HCT116 (cell line): ENCODE data around the gene PTPRF. TPM values are rescaled to one million over a fixed set of nuclear protein-coding genes. Genes with fewer than 3 reads are reported as not detected.

Experiments used
- ATAC-seq: fragments of 200-7000 bp; cut with Tn5 transposase; 2 replicates; pipeline ENCODE4 v1.9.1; 2020; ENCODE audit warnings: mild to moderate bottlenecking, moderate library complexity
- BruUV-seq: library from RNA; stranded (reverse); fragments of 400-500 nt; replicated peaks from 2 replicates; lab custom pipeline; 2021; lab: Mats Ljungman, UMichigan
- CTCF ChIA-PET: fragments of 300-600 bp; sonication (Branson Sonifier 250); formaldehyde crosslinking; loops from one replicate; lab custom pipeline; 2021; ENCODE audit warnings: antibody characterized with exemption; lab: Charles Lee
- POLR2A ChIA-PET: fragments of 300-600, 350-600 bp; sonication (Branson Sonifier 250); formaldehyde crosslinking; loops from one replicate; lab custom pipeline; 2021; ENCODE audit warnings: antibody characterized with exemption; lab: Charles Lee
- RAD21 ChIA-PET, 2 experiments: fragments of 300-600 bp; sonication (Branson Sonifier 250); formaldehyde crosslinking; loops; one replicate each; lab custom pipeline; 2023; ENCODE audit warnings: low total read pairs in 2 of 2; ENCODE audit not compliant: uncharacterized antibody in 2 of 2, unreplicated experiment in 2 of 2, low non-redundant PET in 1 of 2; lab: Charles Lee
- DNase-seq: peaks from one replicate; pipeline ENCODE4 v3.0.0-alpha.2; 2010; ENCODE audit warnings: low read depth, low spot score
- H2AFZ ChIP-seq: fragments of 200-600 bp; shearing (Covaris generic), sonication (generic); 2 replicates; pipeline ENCODE4 v1.6.1; 2017; ENCODE audit warnings: low read depth, mixed run types, mixed read lengths, antibody characterized with exemption, low read length; ENCODE audit not compliant: poor library complexity, severe bottlenecking
- H3K27ac ChIP-seq: 2 replicates; pipeline ENCODE4 v1.5.1; 2012; ENCODE audit warnings: low read depth, low read length
- H3K27me3 ChIP-seq: fragments of 200-600 bp; sonication (generic); 2 replicates; pipeline ENCODE4 v1.6.1; 2016; ENCODE audit warnings: mixed run types, low read length, mixed read lengths; ENCODE audit not compliant: insufficient read depth
- H3K36me3 ChIP-seq, 2 experiments: fragments of 200-500 bp in 1 of 2; fragments of 200-600 bp in 1 of 2; sonication (Bioruptor generic) in 1 of 2; sonication (generic) in 1 of 2; 2 replicates each; pipeline versions ENCODE4 v1.5.1 to v1.6.1; 2014 to 2016; ENCODE audit warnings: low read length in 2 of 2, inconsistent platforms in 1 of 2, mixed read lengths in 1 of 2, mixed run types in 1 of 2; ENCODE audit not compliant: insufficient read depth in 2 of 2, control insufficient read depth in 1 of 2
- H3K4me1 ChIP-seq, 2 experiments: fragments of 200-600 bp in 1 of 2; sonication (generic) in 1 of 2; 2 replicates each; pipeline versions ENCODE4 v1.5.1 to v1.6.1; 2012 to 2017; ENCODE audit warnings: low read length in 2 of 2, inconsistent platforms in 1 of 2, mild to moderate bottlenecking in 1 of 2, mixed read lengths in 1 of 2, mixed run types in 1 of 2, moderate library complexity in 1 of 2; ENCODE audit not compliant: insufficient read depth in 2 of 2, control insufficient read depth in 1 of 2
- H3K4me2 ChIP-seq: fragments of 200-600 bp; sonication (generic); 2 replicates; pipeline ENCODE4 v1.6.1; 2017; ENCODE audit warnings: mixed run types, low read length, mixed read lengths
- H3K4me3 ChIP-seq, 2 experiments: fragments of 200-600 bp in 1 of 2; sonication (generic) in 1 of 2; replicated peaks in 1 of 2; 2 replicates each; pipeline ENCODE4 v1.5.1; 2011 to 2016; ENCODE audit warnings: low read length in 2 of 2, control low read depth in 1 of 2, low read depth in 1 of 2, mild to moderate bottlenecking in 1 of 2, mixed read lengths in 1 of 2, mixed run types in 1 of 2
- H3K79me2 ChIP-seq: fragments of 200-600 bp; sonication (generic); 2 replicates; pipeline ENCODE4 v1.6.1; 2017; ENCODE audit warnings: mild to moderate bottlenecking, mixed run types, low read length, moderate library complexity, mixed read lengths; ENCODE audit not compliant: insufficient read depth
- H3K9ac ChIP-seq: fragments of 200-600 bp; sonication (generic); 2 replicates; pipeline ENCODE4 v1.6.1; 2016; ENCODE audit warnings: low read length, mixed read lengths
- H3K9me2 ChIP-seq: fragments of 200-600 bp; sonication (generic), shearing (Covaris generic); 2 replicates; pipeline ENCODE4 v1.6.1; 2017; ENCODE audit warnings: mixed run types, mild to moderate bottlenecking, moderate library complexity; ENCODE audit not compliant: insufficient read depth
- H3K9me3 ChIP-seq, 2 experiments: fragments of 200-500 bp in 1 of 2; fragments of 200-600 bp in 1 of 2; sonication (Bioruptor generic) in 1 of 2; sonication (generic) in 1 of 2; 2 replicates each; pipeline ENCODE4 v1.6.1; 2014 to 2017; ENCODE audit warnings: low read length in 2 of 2, mixed read lengths in 2 of 2, inconsistent platforms in 1 of 2, low read depth in 1 of 2, mild to moderate bottlenecking in 1 of 2, mixed run types in 1 of 2, moderate library complexity in 1 of 2; ENCODE audit not compliant: control insufficient read depth in 1 of 2, insufficient read depth in 1 of 2
- H4K20me1 ChIP-seq: fragments of 200-600 bp; sonication (generic), shearing (Covaris generic); 2 replicates; pipeline ENCODE4 v1.6.1; 2017; ENCODE audit warnings: mixed run types, mild to moderate bottlenecking, moderate library complexity; ENCODE audit not compliant: insufficient read depth
- CEBPB ChIP-seq: IDR thresholded peaks from 2 replicates; pipeline ENCODE4 v1.6.1; 2012; ENCODE audit warnings: low read depth
- EZH2 ChIP-seq: fragments of 200-600 bp; sonication (generic); IDR thresholded peaks from 2 replicates; pipeline ENCODE4 v1.6.1; 2017; ENCODE audit warnings: antibody characterized with exemption, mixed run types
- EZH2phosphoT487 ChIP-seq: fragments of 200-600 bp; IDR thresholded peaks from 2 replicates; pipeline ENCODE4 v1.6.1; 2018; ENCODE audit warnings: antibody characterized with exemption, borderline replicate concordance
- JUND ChIP-seq: IDR thresholded peaks from 2 replicates; pipeline ENCODE4 v1.6.1; 2012
- POLR2A ChIP-seq: IDR thresholded peaks from 2 replicates; pipeline ENCODE4 v1.7.0; 2011; ENCODE audit warnings: borderline replicate concordance; ENCODE audit not compliant: insufficient read depth, insufficient read length; ENCODE audit errors: extremely low read depth
- POLR2AphosphoS5 ChIP-seq: IDR thresholded peaks from 2 replicates; pipeline ENCODE4 v1.6.1; 2011; ENCODE audit warnings: mild to moderate bottlenecking, low read depth, low read length, moderate library complexity
- RAD21 ChIP-seq: IDR thresholded peaks from 2 replicates; pipeline ENCODE4 v1.6.1; 2012; ENCODE audit warnings: low read depth, mild to moderate bottlenecking
- REST ChIP-seq: IDR thresholded peaks from 2 replicates; pipeline ENCODE4 v1.6.1; 2012; ENCODE audit warnings: low read depth
- SP1 ChIP-seq: IDR thresholded peaks from 2 replicates; pipeline ENCODE4 v1.6.1; 2012; ENCODE audit warnings: low read depth
- SRF ChIP-seq: IDR thresholded peaks from 2 replicates; pipeline ENCODE4 v1.6.1; 2012; ENCODE audit warnings: low read depth
- TCF7L2 ChIP-seq: IDR thresholded peaks from 2 replicates; pipeline ENCODE4 v1.7.0; 2011; ENCODE audit warnings: borderline replicate concordance, inconsistent platforms; ENCODE audit not compliant: insufficient read depth, insufficient read length; ENCODE audit errors: extremely low read depth
- YY1 ChIP-seq: IDR thresholded peaks from 2 replicates; pipeline ENCODE4 v1.6.1; 2011; ENCODE audit warnings: low read length, low read depth, moderate library complexity, mild to moderate bottlenecking; ENCODE audit not compliant: insufficient replicate concordance; ENCODE audit errors: extremely low read depth
- ZFX ChIP-seq: fragments of 450-650 bp; IDR thresholded peaks from 2 replicates; pipeline ENCODE4 v1.6.1; 2017
- intact Hi-C: fragments of 100-400 bp; cut with micrococcal nuclease; formaldehyde crosslinking; loops from 2 replicates; pipeline ENCODE4 v1.10.0; 2022
- total RNA-seq: library from RNA; stranded (reverse); gene quantifications from one replicate; pipeline ENCODE4 v1.2.1, GENCODE V29; 2021; ENCODE audit not compliant: unreplicated experiment
- TF ChIP-seq, protein P1 (sequence below): IDR thresholded peaks from 2 replicates; pipeline ENCODE4 v1.6.1; 2012
- TF ChIP-seq, protein P2 (sequence below): IDR thresholded peaks from 2 replicates; pipeline ENCODE4 v1.6.1; 2011; ENCODE audit warnings: mild to moderate bottlenecking, low read length, moderate library complexity; ENCODE audit not compliant: insufficient replicate concordance; ENCODE audit errors: extremely low read depth

The PTPRF gene
- total RNA-seq, 1 experiment from 2014 or later, result 224 TPM

DNA sequence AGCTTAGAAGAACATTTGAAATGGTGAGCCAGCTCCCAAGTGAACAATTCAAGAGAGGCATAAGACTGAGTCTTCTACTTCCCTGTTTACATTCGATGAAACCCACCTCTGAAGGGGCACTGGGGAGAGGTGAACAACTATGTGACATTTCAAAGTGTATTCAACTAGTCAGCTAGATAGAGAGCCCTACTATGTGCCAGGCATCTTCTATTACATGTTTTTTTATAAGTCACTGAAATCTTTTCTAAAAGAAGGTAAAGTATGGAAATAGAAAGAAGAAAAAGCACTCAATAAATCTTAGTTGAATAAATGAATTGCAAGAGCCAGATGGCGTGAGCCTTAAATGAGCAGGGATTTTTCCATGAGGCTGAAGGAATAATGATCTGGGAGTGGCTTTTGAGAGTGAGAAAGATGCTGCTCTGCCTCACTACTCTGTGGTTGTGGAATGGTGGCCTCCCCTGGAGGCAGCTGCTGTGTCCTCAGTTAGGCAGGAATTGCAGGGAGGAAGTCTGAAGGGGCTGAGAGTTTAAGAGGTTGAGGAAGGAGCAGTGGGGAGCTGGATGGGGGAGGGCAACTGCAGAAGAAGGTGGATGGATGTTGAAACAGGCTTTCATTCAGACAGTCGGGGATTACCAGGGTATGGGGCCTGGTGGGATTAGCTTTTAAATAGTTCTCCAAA lies 10.4 kb upstream of the PTPRF start:
- ChIA-PET POLR2A (no interaction called here), CTCF (no interaction called here), RAD21 (no interaction called here)
- Histone ChIP-seq H4K20me1 (no peaks in the 10 kb centered on the region), H3K36me3 (no peaks in the 10 kb centered on the region), H3K9ac (no peak overlapping the region), H2AFZ (no peak overlapping the region), H3K27ac (no peak overlapping the region), H3K4me2 (no peak overlapping the region), H3K79me2 (no peaks in the 10 kb centered on the region), H3K9me3 (no peaks in the 10 kb centered on the region), H3K9me2 (no peaks in the 10 kb centered on the region), H3K4me1 (peaks cover 9 to 36% of the 10 kb centered on the region in 2 experiments), H3K4me3 (no peak overlapping the region), H3K27me3 (no peaks in the 10 kb centered on the region)
- no TSS peak for BruUV-seq
- intact Hi-C loops, result loop anchor here (10.0 kb wide), 1 partner anchor 295 kb away; no protein-coding TSS in a partner anchor
- DNase-seq (no peak), ATAC-seq (no peak)
- no peak for TF ChIP-seq SRF
- peak; percentile 27; the same call in 1 of the 2 replicates for TF ChIP-seq RAD21

- no peaks in the 10 kb centered on the region for H3K27me3 ChIP-seq
- H3K4me3 ChIP-seq, result no peak overlapping the region
- ChIA-PET CTCF (no interaction called here), RAD21 (no interaction called here), POLR2A (no interaction called here)
- no peaks in the 10 kb centered on the region for H3K36me3 ChIP-seq
- H2AFZ ChIP-seq, result no peak overlapping the region
- no peaks in the 10 kb centered on the region for H4K20me1 ChIP-seq
- H3K4me1 ChIP-seq, result peaks cover 14 to 44% of the 10 kb centered on the region in 2 experiments
- intact Hi-C loops, result loop anchor here (10.0 kb wide), 1 partner anchor 296 kb away; no protein-coding TSS in a partner anchor
- H3K27ac ChIP-seq, result no peak overlapping the region
- H3K9ac ChIP-seq, result no peak overlapping the region
- no peak for ATAC-seq
- H3K4me2 ChIP-seq, result no peak overlapping the region
- no TSS peak for BruUV-seq
- H3K9me3 ChIP-seq, result no peaks in the 10 kb centered on the region
- no peaks in the 10 kb centered on the region for H3K79me2 ChIP-seq
- H3K9me2 ChIP-seq, result no peaks in the 10 kb centered on the region
- DNase-seq, result no peak
- TF ChIP-seq, protein P1, sequence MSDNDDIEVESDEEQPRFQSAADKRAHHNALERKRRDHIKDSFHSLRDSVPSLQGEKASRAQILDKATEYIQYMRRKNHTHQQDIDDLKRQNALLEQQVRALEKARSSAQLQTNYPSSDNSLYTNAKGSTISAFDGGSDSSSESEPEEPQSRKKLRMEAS, result no peak
- TF ChIP-seq CEBPB, result no peak
- no peak for TF ChIP-seq EZH2phosphoT487
- TF ChIP-seq, protein P2, sequence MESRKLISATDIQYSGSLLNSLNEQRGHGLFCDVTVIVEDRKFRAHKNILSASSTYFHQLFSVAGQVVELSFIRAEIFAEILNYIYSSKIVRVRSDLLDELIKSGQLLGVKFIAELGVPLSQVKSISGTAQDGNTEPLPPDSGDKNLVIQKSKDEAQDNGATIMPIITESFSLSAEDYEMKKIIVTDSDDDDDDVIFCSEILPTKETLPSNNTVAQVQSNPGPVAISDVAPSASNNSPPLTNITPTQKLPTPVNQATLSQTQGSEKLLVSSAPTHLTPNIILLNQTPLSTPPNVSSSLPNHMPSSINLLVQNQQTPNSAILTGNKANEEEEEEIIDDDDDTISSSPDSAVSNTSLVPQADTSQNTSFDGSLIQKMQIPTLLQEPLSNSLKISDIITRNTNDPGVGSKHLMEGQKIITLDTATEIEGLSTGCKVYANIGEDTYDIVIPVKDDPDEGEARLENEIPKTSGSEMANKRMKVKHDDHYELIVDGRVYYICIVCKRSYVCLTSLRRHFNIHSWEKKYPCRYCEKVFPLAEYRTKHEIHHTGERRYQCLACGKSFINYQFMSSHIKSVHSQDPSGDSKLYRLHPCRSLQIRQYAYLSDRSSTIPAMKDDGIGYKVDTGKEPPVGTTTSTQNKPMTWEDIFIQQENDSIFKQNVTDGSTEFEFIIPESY, result no peak
- TF ChIP-seq ZFX, result no peak
- no peak for TF ChIP-seq SP1
- TF ChIP-seq POLR2AphosphoS5, result no peak
- no peak for TF ChIP-seq TCF7L2
- no peak for TF ChIP-seq YY1
- no peak for TF ChIP-seq EZH2
- TF ChIP-seq REST, result no peak
- no peak for TF ChIP-seq POLR2A
- no peak for TF ChIP-seq JUND
Measured at GRCh38 chr1:43521078-43521477, 9.6 kb upstream of the PTPRF start.
